Hematopoietic multipotent progenitor cell treated with erythropoietin and hydrocortisone succinate and interleukin-3 and kit ligand, for 17 days (in vitro differentiated cells): ENCODE data around the gene PHACTR1.

Source experiments
- DNase-seq: peaks from one replicate; pipeline ENCODE4 v3.0.0-alpha.2; 2015; ENCODE audit warnings: low spot score

Gene PHACTR1

DNA sequence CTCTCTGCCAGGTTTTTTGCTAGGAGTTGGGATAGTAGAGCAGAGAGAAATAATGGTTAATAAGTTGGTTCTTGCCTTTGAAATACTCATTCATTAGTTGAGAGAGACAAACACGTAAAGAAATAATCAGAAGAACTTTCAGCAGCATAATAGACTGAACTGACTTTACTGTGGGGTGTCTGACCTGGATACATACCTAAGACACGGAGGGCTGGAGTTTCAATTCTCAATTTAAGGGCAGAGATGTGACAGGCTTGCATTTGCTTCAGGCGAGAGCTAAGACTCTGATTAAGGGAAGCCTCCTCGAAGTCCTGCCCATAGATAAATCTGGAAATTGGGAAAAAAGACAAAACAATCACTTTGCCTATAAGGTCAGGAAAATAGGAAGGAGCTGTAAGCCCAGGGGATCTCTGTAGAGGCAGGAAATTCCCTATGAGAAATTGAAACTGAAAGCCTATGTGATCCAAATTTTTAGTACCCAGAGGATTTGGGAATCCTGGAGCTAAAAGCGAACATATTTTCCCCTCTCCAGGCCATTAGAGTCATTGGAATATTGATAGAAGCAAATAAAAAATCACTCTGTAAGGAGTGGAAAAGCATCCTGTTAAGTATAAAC is 276.8 kb downstream of the PHACTR1 start:
- no peak for DNase-seq

DNA sequence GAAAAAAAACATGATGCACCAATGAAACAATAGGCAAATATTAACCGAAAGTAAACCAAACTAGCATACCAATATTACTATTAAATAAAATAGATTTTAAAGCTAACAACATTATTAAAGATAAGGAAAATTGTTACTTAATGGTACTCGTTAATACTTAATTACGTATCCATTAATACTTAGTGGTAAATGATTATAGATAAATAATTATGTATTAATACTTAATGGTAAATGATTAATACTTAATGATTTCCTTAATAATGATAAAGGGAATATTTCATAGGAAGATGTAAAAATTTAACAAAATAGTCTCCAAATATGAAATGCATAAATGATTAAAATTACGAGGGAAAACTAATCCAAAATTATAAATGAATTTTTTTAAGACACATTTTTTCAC is 278.9 kb downstream of the PHACTR1 start:
- DNase-seq: no peak

DNA sequence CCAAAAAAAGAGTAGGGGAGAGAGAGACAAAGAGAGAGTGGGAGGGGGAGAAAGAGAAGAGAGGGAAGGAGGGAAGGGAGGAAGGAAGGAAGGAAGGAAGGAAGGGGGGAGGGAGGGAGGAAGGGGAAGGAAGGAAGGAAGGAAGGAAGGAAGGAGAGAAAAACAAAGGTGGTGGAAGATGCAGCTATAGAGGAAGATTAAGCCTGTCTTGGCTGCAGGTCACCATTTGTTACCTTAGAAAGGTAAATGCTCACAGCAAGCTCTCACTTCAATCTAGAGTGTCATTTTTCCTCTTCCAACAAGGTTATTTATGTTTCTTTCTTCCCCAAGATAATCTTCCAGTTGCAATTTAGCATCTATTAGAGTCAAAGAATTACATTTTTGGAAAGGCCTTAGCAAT is 284.0 kb downstream of the PHACTR1 start:
- DNase-seq: no peak

DNA sequence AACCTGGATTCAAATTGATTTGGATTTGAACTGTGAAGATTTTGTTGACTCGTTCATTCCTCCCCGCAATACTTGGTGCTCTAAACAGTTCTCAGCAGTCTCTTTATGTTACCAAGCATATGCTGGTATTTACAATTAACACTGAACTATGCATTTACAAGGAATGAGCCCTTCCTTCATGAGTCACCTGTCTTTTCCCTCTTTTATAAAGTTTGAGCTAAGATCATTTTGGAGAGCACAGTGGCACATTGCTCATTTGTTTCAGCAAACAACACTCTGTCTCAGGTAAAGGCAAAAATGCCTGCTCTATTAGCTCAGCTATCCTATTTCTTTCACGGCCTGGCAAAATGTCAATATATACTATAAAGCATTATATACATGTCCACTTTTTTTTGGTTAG is 285.4 kb downstream of the PHACTR1 start:
- no peak for DNase-seq

DNA sequence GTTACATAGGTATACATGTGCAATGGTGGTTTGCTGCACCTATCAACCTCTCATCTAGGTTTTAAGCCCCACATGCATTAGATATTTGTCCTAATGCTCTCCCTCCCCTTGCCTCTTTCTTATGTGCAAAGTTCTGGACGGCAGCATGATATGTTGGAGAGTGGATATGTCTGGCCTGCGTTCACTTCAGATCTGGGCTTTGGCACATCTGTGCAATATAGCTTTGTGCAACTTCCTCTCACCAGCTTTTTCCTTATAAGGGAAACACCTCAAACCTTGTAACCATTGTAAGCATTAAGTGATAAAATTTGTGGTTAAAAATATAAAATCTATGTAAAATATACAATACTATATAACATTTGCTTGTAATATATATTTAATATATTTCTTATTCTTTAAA is 288.0 kb downstream of the PHACTR1 start:
- no peak for DNase-seq

DNA sequence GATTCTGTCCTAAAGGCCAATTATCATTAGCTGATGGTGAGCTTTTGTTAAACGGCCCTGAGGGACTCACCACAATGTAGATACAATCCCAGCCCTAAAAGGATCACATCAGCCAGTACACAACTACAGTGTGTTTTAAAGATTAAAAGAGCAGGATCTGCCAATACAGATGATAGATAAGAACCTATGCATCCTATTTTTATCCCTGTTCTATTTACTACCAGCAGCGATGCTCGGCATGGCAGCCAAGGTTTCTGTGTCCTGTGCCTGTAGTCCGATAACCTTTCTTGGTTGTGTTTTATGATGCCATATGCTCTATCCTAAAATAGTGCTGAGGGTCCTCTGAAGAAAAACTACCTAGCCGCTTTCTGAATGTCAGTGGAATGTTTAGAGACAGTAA is 289.4 kb downstream of the PHACTR1 start:
- no peak for DNase-seq

DNA sequence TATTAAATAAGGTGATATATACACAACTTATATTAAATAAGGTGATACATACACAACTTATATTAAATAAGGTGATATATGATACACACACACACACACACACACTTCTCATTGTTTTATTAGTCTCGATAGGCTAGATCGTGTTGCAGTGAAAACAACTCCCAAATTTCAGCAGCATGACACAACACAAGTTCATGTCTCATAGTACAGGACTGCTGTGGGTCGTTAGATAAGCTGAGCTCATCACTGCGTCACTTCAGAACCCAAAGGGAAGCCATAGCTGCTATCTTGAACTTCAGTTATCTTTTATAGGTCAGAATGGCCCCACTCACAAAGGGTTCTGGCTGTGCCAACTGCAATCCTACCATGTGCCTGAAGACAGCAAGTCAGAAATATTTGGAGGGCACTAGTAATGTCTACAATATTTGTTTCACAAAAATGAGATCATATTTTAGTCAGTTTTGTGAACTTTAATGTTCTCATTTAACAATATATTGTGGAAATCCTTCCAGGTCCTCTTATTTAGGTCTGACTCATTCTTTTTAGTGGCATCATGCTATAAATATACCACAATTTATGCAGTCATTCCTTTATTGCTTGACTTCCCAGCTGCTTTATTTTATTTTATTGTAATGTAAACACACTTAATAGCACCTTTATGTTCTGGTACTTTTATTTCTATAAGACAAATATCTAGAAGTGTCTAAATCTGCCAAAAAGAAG is 290.2 kb downstream of the PHACTR1 start:
- DNase-seq: peak; percentile 57

DNA sequence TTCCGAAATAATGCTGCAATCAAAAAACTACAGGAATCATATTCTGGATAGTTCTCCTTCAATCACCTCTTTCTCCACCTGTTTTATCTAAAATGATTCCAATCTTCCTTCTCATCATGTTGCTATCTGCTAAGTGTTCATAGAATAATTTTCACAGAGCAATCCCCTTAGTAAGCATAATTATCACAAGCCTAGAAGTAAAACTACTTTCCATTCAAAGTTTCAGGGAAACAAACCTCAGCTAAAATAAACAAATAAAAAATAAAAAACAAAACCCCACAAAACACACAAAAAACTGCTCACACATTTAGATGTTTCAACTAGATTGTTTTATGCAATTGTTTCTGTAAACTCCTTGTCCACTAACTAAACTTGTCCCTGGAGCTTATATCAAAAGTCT is 291.2 kb downstream of the PHACTR1 start:
- DNase-seq: no peak

DNA sequence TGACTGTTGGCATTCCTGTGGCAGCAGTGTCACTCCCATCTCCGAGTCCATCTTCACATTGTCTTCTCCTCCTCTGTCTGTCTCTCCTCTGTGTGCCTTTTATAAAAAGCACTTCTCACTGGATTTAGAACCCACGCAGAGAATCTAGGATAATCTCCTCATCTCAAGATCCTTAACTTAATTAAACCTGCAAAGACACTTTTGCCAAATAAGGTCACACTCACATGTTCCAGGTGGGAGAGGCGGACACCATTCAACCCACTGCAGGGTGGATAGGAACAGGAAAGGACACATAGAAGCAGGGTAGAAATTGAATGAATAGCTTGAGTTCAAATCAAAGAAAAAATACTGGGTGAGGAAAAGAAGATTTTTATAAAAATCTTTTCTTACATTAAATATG is 292.5 kb downstream of the PHACTR1 start:
- no peak for DNase-seq

DNA sequence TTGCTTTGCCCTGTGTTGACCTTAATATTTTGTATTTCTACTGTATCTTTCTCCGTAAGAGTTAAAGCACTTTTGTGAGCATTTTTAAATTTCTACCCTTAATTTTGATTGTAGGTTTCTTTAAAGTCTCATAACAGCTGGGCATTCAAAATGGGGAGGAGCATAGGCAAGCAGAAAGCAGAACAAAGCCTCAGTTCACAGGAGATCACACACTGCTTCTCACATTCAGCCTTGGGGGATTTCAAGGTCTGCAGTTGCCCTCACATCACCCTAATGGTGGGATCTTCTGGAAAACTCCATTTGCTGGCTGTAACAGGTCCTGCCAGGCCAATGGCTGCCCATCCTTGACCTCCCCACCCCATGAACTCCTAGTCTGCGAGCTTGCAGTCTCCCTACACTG is 292.9 kb downstream of the PHACTR1 start:
- DNase-seq: no peak

DNA sequence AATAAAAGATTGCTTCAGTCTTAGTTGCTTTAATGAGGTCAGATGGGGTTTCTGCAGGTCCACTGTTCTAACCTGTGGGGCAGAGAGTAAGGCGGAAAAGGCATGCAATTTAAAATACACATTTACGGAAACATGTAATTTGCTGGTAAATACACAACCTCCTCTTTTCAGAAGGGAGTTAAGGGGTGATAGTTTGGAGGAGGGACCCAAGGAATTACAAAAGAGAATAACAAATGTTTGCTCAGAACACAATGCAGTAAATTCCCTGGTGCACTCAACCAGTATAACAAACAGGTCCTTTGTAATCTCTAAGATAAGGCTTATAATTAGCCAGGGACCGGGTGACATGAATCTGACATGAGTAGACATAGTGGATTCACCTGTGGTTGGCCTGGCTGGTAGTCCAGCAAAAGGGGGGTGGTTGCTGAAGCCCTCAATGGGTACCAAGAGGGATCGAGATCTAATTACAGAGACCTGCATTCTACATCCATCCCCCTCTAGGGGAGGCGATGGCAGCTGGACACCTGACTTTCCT is 295.1 kb downstream of the PHACTR1 start:
- DNase-seq: no peak

DNA sequence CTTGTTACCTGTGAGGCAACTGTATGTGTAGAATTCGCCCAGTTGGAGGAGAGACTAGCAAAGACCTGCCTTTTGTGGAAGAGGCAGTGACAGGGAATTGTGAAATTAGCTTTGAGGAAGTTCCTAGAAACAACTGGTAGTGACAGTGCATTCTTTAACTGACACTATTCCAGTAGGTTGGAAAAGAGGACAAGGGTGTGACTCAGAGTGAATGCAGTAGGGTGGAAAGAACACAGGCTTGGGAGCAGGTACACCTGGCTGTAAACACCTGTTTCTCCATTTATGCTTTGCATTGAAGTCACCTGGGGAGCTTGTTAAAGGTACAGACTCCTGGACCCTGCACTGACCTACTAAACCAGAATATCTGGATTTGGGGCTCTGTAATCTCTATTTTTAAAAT is 295.7 kb downstream of the PHACTR1 start:
- no peak for DNase-seq

DNA sequence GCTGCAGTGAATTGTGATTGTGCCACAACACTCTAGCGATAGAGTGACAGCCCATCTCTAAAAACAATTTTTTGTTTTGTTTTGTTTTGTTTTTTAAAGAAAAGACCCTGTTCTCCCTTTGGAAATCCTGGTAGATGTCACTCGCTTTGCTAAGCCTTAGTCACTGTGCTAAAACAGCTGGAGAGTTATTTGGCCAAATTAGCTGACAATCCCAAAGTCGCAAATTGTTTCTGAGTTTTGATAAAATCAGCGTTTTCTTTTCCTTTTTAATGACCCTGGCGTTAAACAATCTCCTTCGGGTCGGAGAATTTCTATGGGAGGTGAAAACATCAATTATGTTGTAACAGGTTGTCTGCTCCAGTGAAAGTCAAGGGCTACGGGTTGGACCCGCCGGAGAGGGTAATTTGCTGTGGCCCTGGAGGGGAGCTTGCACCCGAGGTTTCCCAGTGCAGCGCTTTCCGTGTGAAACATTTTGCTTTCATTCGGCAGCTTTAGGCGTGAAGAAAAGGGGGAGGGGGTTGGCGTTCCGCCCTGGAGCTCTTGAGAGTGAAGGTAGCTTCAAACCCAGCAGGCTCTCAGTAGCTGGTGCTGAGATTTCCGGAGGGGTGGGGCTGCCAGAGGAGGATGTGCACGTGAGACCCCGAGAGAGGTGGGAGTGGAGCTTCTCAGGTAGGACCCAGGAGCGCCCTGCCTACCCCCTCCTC is 296.6 kb downstream of the PHACTR1 start:
- no peak for DNase-seq

DNA sequence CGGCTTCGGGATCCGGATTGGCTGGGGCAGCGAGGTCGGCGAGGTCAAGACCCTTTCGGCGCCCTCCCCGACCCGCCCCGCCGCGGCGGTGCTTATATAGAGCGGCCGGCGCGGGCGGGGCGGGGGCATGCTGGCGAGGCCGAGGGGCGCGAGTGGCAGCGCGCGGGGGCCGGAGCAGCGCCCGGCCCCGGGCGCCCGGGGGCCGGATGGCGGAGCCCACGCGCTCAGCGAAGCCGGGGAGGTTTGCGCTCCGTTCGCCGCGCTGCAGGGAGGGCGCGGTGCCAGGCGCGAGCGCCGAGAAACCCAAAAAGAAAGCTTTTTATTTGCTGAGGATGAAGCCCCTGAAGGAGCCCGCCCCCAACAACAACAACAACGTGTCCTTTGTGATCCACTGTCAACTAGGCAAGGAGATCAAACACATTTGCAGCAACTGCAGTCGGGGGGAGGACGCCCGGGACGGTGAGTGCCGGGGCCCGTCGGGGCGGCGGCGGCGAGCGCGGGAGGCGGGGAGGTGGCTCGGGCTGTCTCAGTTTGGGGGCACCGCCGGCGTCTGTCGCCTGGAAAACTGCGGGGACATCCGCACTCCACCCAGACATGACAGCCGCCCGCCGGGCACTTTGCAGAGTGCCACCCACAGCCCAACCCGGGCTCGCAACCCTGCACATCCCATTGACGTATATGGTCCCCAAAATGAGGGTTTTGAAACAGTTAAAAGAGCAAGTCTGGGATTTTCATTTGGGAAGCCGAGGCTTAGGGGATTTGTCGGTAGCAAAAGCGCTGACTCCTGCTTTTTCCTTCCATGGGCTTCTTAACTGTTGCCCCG is 297.3 kb downstream of the PHACTR1 start:
- no peak for DNase-seq

DNA sequence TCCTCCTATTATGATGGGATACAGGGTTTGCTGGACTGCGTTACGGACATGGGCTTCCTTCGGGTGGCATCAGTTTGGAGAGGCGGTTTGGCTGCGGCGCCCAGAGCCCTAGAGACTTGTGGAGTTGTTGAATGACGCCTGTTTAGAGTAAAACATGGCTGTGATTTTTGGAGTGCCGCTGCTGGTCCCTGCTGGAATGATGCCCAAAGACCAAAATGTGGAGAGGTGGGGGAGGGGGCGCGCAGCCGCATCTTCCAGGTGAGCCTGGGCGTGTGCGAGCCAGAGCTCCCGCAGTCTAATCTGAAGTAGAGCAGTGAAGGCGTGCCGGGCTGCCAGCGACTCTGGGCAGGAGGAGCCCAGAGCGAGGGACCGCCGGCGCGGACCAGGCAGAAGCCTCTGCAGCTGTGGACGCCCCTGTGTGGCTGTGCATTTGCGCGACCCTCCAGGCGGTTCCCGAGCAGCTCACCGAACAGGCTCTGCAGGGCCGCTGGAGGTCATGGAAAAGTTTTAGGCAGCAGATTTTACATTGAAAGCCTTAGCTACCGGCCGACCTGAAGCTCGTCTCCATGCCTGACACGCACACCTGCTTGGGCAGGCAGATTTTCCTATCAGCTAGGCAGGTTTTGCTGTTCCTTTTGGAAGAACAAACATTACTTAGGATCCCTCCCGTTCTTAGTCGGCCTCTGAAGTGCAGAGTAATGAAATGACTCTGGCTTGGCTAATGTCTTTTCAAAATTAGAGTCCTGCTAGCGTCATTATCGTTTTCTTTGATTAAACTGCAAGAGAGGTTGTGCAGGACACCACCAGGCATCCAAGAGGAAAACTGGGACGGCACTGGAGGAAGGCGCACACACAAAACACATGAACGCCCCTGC is 298.2 kb downstream of the PHACTR1 start:
- DNase-seq: no peak

DNA sequence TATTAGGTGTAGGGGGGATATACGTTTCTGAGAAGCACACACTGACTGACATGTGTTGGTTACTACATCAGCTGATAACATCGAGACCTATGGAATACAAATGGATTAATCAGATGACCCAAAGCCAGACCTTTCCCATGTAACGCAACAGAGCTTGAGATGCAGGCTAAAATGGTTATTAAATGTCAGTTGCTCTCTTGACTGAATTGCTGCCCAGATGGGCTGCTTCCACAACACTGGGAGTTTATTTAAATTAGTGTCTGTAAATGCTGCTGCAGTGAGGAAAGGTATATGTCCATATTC is 298.8 kb downstream of the PHACTR1 start:
- DNase-seq: no peak

DNA sequence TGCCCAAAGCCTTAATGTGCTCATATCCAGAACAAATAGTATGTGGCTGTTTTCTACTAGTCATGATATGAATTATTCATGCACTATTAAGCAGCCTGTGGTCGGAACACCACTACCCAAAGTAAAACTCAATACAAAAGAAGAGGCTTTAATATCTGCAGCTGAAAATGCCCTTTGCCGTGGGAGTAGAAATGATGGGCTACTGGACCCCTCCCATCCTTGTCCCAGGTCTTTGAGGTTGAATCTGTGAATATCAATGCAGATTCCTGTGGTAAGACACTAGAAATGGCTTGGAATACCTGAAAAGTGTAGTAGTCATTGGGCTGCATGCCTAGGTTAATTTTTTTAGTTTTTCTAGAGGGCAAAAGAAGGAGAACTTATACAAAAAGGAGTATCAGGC is 308.0 kb downstream of the PHACTR1 start:
- DNase-seq: no peak

DNA sequence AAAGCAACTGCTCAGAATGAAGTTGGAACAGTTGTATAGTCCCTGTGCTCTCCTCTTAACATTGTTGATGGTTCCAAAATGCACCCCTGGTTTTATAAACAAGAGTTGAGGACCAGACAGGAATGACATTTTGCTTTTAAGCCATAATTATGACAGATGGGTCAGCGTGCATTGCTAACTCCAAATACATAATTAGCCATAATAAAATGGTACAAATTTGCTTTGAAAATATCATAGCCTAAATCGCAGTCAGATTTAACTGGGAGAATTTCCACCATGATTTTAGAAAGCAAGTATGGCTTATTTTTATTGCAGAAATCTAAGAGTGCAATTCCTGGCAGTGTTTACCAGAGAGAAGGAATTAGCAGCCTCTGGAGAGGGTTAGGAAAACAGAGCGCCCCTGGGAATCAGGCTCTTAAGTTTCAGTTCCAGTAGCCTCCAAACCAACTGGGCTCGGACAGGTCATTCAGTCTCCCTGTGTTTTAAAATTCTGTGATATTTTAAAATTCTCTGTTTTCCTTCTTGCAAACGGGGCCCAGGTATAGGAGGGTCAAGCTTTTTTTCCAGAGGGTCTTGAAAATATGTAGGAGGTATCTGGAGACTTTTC is 309.4 kb downstream of the PHACTR1 start:
- no peak for DNase-seq

DNA sequence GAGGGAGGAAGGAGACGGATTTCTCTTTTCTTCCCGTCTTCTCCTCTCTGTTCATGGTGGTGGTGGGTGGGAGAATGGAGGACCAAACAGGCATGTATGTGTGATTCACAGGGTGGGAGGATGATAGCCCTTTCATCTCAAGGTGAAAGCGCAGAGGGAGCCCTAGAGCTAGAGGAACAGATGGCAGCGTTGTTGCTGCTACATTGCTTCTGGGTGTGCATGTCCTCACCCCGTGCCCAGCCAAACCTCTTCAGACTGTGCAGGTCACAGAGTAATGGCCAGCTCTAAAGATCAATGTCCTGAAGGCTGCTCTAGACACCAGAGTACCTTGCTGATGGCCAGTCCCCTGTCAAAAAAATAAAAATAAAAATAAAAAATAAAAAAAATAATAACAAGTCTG is 310.0 kb downstream of the PHACTR1 start:
- no peak for DNase-seq

DNA sequence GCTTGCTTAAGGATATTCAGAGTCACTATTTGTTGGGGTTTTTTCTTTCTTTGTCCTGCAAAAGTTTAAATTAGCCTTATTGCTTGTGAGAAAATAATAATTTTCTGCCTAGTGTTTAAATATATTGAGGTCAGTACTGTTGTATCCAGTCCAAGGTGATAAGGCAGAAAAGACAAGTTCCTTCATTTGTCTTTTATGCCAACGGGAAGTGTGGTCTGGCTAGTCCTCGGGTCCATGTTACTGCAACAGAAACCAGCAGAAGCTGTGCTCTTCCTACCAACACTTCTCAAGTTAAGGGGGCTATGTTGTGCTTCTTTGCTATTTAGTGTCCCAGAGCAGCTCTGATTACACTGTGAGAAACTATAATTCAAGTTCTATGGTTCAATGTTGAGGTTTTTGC is 310.6 kb downstream of the PHACTR1 start:
- no peak for DNase-seq

DNA sequence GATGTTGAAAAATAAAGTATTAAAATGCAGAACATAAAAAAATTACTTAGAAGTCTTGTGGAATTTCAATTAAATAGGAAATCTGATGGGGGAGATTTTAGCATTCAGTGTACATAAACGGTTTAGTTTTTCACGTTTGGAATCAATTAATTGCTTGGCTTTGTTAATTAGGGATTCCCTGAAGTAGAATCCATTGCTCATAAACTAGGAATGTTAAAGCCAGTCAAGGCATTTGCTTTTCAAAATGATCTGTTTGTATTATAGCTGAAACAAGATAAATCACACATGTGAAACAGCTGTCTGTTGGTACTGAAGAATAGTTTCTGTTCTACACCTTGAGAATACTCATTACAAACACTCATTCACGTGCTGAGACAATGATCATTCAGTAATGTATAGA is 313.8 kb downstream of the PHACTR1 start:
- no peak for DNase-seq
